HG03108 (cell line): ENCODE measurements around the gene CDK19.

Experiments
- ATAC-seq: cut with Tn5 transposase; IDR thresholded peaks from one replicate; pipeline ENCODE4 v1.9.1; 2021; ENCODE audit warnings: moderate library complexity; ENCODE audit not compliant: unreplicated experiment

CDK19 gene

GRCh38 chr6:110708295-110708950, 106.8 kb downstream of the CDK19 start:
- ATAC-seq: no peak

- no peak for ATAC-seq
Observed at GRCh38 chr6:110705543-110705942, 109.7 kb downstream of the CDK19 start.

GRCh38 chr6:110703906-110704594, 111.2 kb downstream of the CDK19 start:
- ATAC-seq: no peak

- ATAC-seq: no peak
Observed at GRCh38 chr6:110703010-110703905, 112.0 kb downstream of the CDK19 start.

- no peak for ATAC-seq
Observed at GRCh38 chr6:110699780-110700179, 115.5 kb downstream of the CDK19 start.

GRCh38 chr6:110693994-110694393, 121.3 kb downstream of the CDK19 start:
- ATAC-seq: no peak

GRCh38 chr6:110693296-110693695, 122.0 kb downstream of the CDK19 start:
- ATAC-seq: no peak

GRCh38 chr6:110690916-110691315, 124.4 kb downstream of the CDK19 start:
- ATAC-seq: no peak

- no peak for ATAC-seq
Observed at GRCh38 chr6:110690106-110690654, 125.1 kb downstream of the CDK19 start.

- ATAC-seq: no peak
Observed at GRCh38 chr6:110689275-110689935, 125.9 kb downstream of the CDK19 start.

GRCh38 chr6:110688661-110689268, 126.5 kb downstream of the CDK19 start:
- no peak for ATAC-seq

- ATAC-seq: no peak
Observed at GRCh38 chr6:110687326-110687725, 127.9 kb downstream of the CDK19 start.

- no peak for ATAC-seq
Observed at GRCh38 chr6:110683241-110683640, 132.0 kb downstream of the CDK19 start.

- peak; percentile 93 for ATAC-seq
Observed at GRCh38 chr6:110682460-110682853, 132.8 kb downstream of the CDK19 start.

- no peak for ATAC-seq
Observed at GRCh38 chr6:110681543-110682459, 133.5 kb downstream of the CDK19 start.

GRCh38 chr6:110676396-110676795, 138.9 kb downstream of the CDK19 start:
- ATAC-seq: no peak

- ATAC-seq: no peak
Observed at GRCh38 chr6:110674096-110674495, 141.2 kb downstream of the CDK19 start.

- no peak for ATAC-seq
Observed at GRCh38 chr6:110672122-110672521, 143.1 kb downstream of the CDK19 start.

GRCh38 chr6:110671447-110671846, 143.8 kb downstream of the CDK19 start:
- ATAC-seq: no peak
